ENCODE data around the gene COL5A1.

Gene COL5A1

GRCh38 chr9:134625361-134626068 is 16.1 kb upstream of the COL5A1 start:
- no peak for DNase-seq

GRCh38 chr9:134626069-134626423 is 15.6 kb upstream of the COL5A1 start:
- no peak for DNase-seq

- DNase-seq: no peak
Observed at GRCh38 chr9:134626571-134627416, 14.8 kb upstream of the COL5A1 start.

- no peak for DNase-seq
Observed at GRCh38 chr9:134627417-134628353, 13.9 kb upstream of the COL5A1 start.

- no peak for DNase-seq
Observed at GRCh38 chr9:134628354-134628736, 13.3 kb upstream of the COL5A1 start.

GRCh38 chr9:134629061-134629585 is 12.5 kb upstream of the COL5A1 start:
- no peak for DNase-seq

- DNase-seq: no peak
Observed at GRCh38 chr9:134629586-134630392, 11.8 kb upstream of the COL5A1 start.

GRCh38 chr9:134630393-134630790 is 11.2 kb upstream of the COL5A1 start:
- no peak for DNase-seq

GRCh38 chr9:134630861-134631260 is 10.7 kb upstream of the COL5A1 start:
- no peak for DNase-seq

- DNase-seq: no peak
Observed at GRCh38 chr9:134631881-134632280, 9.7 kb upstream of the COL5A1 start.

- no peak for DNase-seq
Observed at GRCh38 chr9:134632329-134632728, 9.3 kb upstream of the COL5A1 start.

- DNase-seq: no peak
Observed at GRCh38 chr9:134633362-134634142, 8.1 kb upstream of the COL5A1 start.

- no peak for DNase-seq
Observed at GRCh38 chr9:134634176-134634575, 7.4 kb upstream of the COL5A1 start.

GRCh38 chr9:134634667-134635230 is 6.9 kb upstream of the COL5A1 start:
- DNase-seq: no peak

GRCh38 chr9:134635351-134636148 is 6.1 kb upstream of the COL5A1 start:
- DNase-seq: no peak

GRCh38 chr9:134636149-134636507 is 5.5 kb upstream of the COL5A1 start:
- no peak for DNase-seq

- DNase-seq: no peak
Observed at GRCh38 chr9:134637241-134637640, 4.4 kb upstream of the COL5A1 start.

GRCh38 chr9:134637696-134638501 is 3.7 kb upstream of the COL5A1 start:
- no peak for DNase-seq
